DMS153 treated with DMSO at 0.1 percent for 48 hours (cell line): ENCODE measurements around the gene KLRB1.
"Not testable (repeated sequence)": the region's sequence is repeated elsewhere in the genome, so short reads cannot be mapped to it uniquely, and the experiment has no call there.

Source experiments
- DNase-seq: peaks from one replicate; lab custom pipeline; 2025; ENCODE audit not compliant: unreplicated experiment; lab: John Stamatoyannopoulos, UW

The KLRB1 gene

GRCh38 chr12:9607716-9608115 is at the start of gene KLRB1:
Gene KLRB1 (minus strand): TSS chr12:9607916. CDS start chr12:9607839, 77 bp downstream.
- no peak for DNase-seq

- no peak for DNase-seq
Observed at GRCh38 chr12:9651265-9651729, 43.6 kb upstream of the KLRB1 start.

- no peak for DNase-seq
Observed at GRCh38 chr12:9650151-9650576, 42.4 kb upstream of the KLRB1 start.

- DNase-seq, result no peak
Observed at GRCh38 chr12:9649532-9649940, 41.8 kb upstream of the KLRB1 start.

GRCh38 chr12:9648701-9649531 is 41.2 kb upstream of the KLRB1 start:
- DNase-seq, result peak; percentile 50

- peak; percentile 50 for DNase-seq
Observed at GRCh38 chr12:9647825-9648700, 40.3 kb upstream of the KLRB1 start.

GRCh38 chr12:9646794-9647781 is 39.4 kb upstream of the KLRB1 start:
- DNase-seq, result no peak

- not testable (repeated sequence) for DNase-seq
Observed at GRCh38 chr12:9644985-9645551, 37.4 kb upstream of the KLRB1 start.

- no peak for DNase-seq
Observed at GRCh38 chr12:9643266-9643660, 35.5 kb upstream of the KLRB1 start.

- no peak for DNase-seq
Observed at GRCh38 chr12:9642606-9643265, 35.0 kb upstream of the KLRB1 start.

- DNase-seq, result no peak
Observed at GRCh38 chr12:9640024-9640423, 32.3 kb upstream of the KLRB1 start.

- DNase-seq, result no peak
Observed at GRCh38 chr12:9636851-9637206, 29.1 kb upstream of the KLRB1 start.

- no peak for DNase-seq
Observed at GRCh38 chr12:9636150-9636850, 28.6 kb upstream of the KLRB1 start.

GRCh38 chr12:9634969-9635754 is 27.4 kb upstream of the KLRB1 start:
- no peak for DNase-seq

- DNase-seq, result peak; percentile 4
Observed at GRCh38 chr12:9634177-9634803, 26.6 kb upstream of the KLRB1 start.

- DNase-seq, result no peak
Observed at GRCh38 chr12:9632766-9633165, 25.1 kb upstream of the KLRB1 start.

GRCh38 chr12:9626821-9627220 is 19.1 kb upstream of the KLRB1 start:
- DNase-seq, result no peak

GRCh38 chr12:9626291-9626690 is 18.6 kb upstream of the KLRB1 start:
- DNase-seq, result no peak
